BLaER1 (cell line): Measurements from ENCODE around the gene CISD1.
A peak's percentile ranks its signal among the peaks of the same experiment; 100 is the strongest.

ENCODE experiments used
- H3K27ac ChIP-seq: shearing (Covaris generic); formaldehyde crosslinking; 2 replicates; pipeline ENCODE4 v1.8.1; 2022
- H3K27me3 ChIP-seq: shearing (Covaris generic); formaldehyde crosslinking; 2 replicates; pipeline ENCODE4 v1.8.1; 2022
- H3K36me3 ChIP-seq: shearing (Covaris generic); formaldehyde crosslinking; 2 replicates; pipeline ENCODE4 v1.8.1; 2022
- H3K4me1 ChIP-seq: shearing (Covaris generic); formaldehyde crosslinking; 2 replicates; pipeline ENCODE4 v1.8.1; 2022
- H3K4me2 ChIP-seq: shearing (Covaris generic); formaldehyde crosslinking; 2 replicates; pipeline ENCODE4 v1.8.1; 2022
- H3K4me3 ChIP-seq: shearing (Covaris generic); formaldehyde crosslinking; 2 replicates; pipeline ENCODE4 v1.8.1; 2022
- H3K9ac ChIP-seq: shearing (Covaris generic); formaldehyde crosslinking; 2 replicates; pipeline ENCODE4 v1.8.1; 2022
- H3K9me3 ChIP-seq: shearing (Covaris generic); formaldehyde crosslinking; 2 replicates; pipeline ENCODE4 v1.8.1; 2022
- H4K20me1 ChIP-seq: shearing (Covaris generic); formaldehyde crosslinking; 2 replicates; pipeline ENCODE4 v1.8.1; 2022
- Cebpa-rat ChIP-seq: shearing (Covaris generic); IDR thresholded peaks from 2 replicates; pipeline ENCODE4 v1.8.1; 2022

The CISD1 gene

DNA sequence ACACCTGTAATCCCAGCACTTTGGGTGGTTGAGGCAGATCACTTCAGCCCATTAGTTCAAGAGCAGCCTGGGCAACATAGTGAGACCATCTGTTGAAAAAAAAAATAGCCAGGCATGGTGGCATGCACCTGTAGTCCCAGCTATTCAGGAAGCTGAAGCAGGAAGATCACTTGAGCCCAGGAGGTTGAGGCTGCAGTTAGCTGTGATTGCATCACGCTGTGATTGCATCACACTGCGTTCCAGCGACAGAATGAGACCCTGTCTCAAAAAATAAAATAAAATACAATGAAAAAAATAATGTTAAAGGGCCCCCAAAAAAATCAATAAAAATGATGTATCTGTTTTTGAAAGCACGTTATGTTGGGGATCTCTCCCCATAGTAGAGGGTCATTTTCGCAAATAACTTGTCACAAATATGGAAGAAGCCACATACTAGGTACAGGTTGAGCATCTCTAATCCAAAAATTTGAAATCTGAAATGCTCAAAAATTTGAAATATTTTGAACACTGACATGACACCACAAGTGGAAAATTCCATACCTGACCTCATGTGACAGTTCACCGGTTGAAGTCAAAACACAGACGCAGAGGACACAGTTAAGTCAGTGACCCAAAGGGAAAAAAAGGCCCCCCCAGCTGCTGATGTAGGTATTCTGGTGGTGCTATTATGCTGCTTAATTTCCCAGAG lies 9.5 kb downstream of the CISD1 start:
- Histone ChIP-seq H3K27me3 (no peaks in the 10 kb centered on the region), H3K4me3 (no peak overlapping the region), H3K4me1 (peaks cover 28% of the 10 kb centered on the region), H3K9ac (no peak overlapping the region), H3K36me3 (peaks cover 39% of the 10 kb centered on the region), H4K20me1 (peaks cover 18% of the 10 kb centered on the region; the same call in 1 of the 2 replicates), H3K4me2 (no peak overlapping the region), H3K9me3 (no peaks in the 10 kb centered on the region), H3K27ac (no peak overlapping the region)
- 0 out of 2 replicates have a peak, but pooled peaks have one; percentile 51 for TF ChIP-seq Cebpa-rat

GRCh38 chr10:58278962-58279307 lies 10.0 kb downstream of the CISD1 start:
- no peaks in the 10 kb centered on the region for H3K27me3 ChIP-seq
- peaks cover 40% of the 10 kb centered on the region for H3K36me3 ChIP-seq
- no peak overlapping the region for H3K4me3 ChIP-seq
- H3K9me3 ChIP-seq, result no peaks in the 10 kb centered on the region
- TF ChIP-seq Cebpa-rat, result no peak
- H3K9ac ChIP-seq, result no peak overlapping the region
- H3K4me2 ChIP-seq, result no peak overlapping the region
- H3K4me1 ChIP-seq, result peaks cover 28% of the 10 kb centered on the region
- H4K20me1 ChIP-seq, result peaks cover 18% of the 10 kb centered on the region; the same call in 1 of the 2 replicates
- H3K27ac ChIP-seq, result no peak overlapping the region

DNA sequence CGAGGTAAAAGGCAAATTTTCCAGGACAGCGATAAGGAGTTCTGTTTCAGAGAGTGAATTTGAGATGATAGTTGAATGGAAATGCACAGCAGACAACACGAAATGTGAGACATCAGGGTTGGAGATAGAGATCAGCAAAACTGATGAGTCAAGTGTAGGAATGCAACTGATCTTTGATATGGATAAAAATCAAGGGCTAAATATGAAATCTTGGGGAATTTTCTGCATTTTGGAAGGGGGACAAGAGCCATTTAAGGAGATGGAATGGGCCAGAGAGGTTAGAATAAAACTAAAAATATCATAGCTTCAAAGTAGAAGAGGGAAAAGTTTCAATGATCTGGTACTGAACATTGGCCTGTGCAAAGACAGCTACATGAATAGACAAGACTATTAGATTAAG lies 11.5 kb downstream of the CISD1 start:
- Histone ChIP-seq H3K27me3 (no peaks in the 10 kb centered on the region), H4K20me1 (peaks cover 6% of the 10 kb centered on the region; the same call in 1 of the 2 replicates), H3K4me3 (no peak overlapping the region), H3K9me3 (no peaks in the 10 kb centered on the region), H3K4me1 (peaks cover 28% of the 10 kb centered on the region), H3K27ac (no peak overlapping the region), H3K9ac (no peak overlapping the region), H3K4me2 (no peak overlapping the region), H3K36me3 (peaks cover 43% of the 10 kb centered on the region)
- TF ChIP-seq Cebpa-rat, result no peak

DNA sequence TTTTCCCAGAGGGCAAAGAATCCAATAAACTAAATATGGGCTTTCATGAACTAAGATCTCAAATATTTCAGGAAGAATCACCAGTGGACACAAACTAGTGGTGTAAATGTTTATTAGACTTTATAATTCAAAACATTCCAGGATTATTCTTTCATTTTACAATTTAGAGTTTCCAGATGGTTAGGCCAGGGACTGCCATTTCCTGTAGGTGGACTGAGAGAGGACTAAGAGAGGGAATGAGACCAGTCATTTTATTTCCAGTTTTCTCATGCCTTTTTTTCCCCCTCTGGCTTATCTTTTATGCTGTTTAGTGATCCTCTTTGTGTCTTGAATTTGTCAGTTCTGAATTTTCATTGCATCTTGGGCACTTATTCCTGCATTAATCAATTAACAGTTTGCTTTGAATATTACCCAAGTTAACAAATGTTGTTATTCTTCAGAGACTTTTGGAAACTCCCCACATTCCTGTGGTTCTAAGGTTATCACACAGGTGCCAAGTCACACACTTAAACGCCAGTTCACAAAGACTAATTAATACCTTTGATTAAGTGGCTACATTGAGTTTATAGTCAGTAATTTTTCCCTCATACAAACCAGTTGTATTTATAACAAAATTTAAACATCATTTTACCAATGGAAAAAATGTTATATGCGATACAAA lies 12.3 kb downstream of the CISD1 start:
- no peak for TF ChIP-seq Cebpa-rat
- Histone ChIP-seq H3K4me2 (no peak overlapping the region), H3K9me3 (no peaks in the 10 kb centered on the region), H3K36me3 (peaks cover 43% of the 10 kb centered on the region), H3K9ac (no peak overlapping the region), H3K27me3 (no peaks in the 10 kb centered on the region), H3K4me1 (peaks cover 28% of the 10 kb centered on the region), H4K20me1 (no peaks in the 10 kb centered on the region), H3K27ac (no peak overlapping the region), H3K4me3 (no peak overlapping the region)

DNA sequence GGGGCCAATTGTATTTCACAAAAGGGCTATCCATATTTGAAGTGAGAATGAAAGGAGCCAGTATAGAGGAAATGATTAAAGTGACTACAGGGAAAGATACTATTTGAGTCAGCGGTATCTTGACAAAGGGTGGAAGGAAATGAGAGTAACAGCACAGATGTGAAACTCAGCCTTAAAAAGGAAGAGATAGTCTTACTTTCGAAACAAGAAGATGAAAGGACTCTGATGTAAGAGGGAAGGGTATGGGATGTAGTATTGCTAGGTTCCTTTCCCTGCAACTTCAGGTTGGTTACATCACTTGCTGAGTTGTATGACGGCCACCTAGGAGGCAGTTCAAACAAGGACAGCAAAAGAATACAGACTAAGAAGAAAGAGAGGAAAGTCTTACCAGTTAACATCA lies 13.7 kb downstream of the CISD1 start:
- H3K4me2 ChIP-seq, result peak overlapping the region; percentile 55
- peaks cover 32% of the 10 kb centered on the region for H3K4me1 ChIP-seq
- TF ChIP-seq Cebpa-rat, result no peak
- no peaks in the 10 kb centered on the region for H4K20me1 ChIP-seq
- peaks cover 33% of the 10 kb centered on the region for H3K36me3 ChIP-seq
- H3K27ac ChIP-seq, result 0 out of 2 replicates have a peak overlapping the region, but pooled peaks have one; percentile 11
- H3K9me3 ChIP-seq, result no peaks in the 10 kb centered on the region
- H3K9ac ChIP-seq, result no peak overlapping the region
- H3K4me3 ChIP-seq, result no peak overlapping the region
- no peaks in the 10 kb centered on the region for H3K27me3 ChIP-seq

GRCh38 chr10:58291538-58292174 lies 22.7 kb downstream of the CISD1 start:
- Histone ChIP-seq H3K4me3 (no peak overlapping the region), H3K36me3 (no peaks in the 10 kb centered on the region), H3K4me1 (peaks cover 17% of the 10 kb centered on the region), H3K27ac (no peak overlapping the region), H3K9ac (no peak overlapping the region), H4K20me1 (no peaks in the 10 kb centered on the region), H3K27me3 (no peaks in the 10 kb centered on the region), H3K4me2 (no peak overlapping the region), H3K9me3 (no peaks in the 10 kb centered on the region)
- TF ChIP-seq Cebpa-rat, result no peak

- no peak overlapping the region for H3K9ac ChIP-seq
- no peaks in the 10 kb centered on the region for H4K20me1 ChIP-seq
- no peaks in the 10 kb centered on the region for H3K4me1 ChIP-seq
- no peak overlapping the region for H3K4me2 ChIP-seq
- TF ChIP-seq Cebpa-rat, result no peak
- H3K27ac ChIP-seq, result no peak overlapping the region
- H3K36me3 ChIP-seq, result no peaks in the 10 kb centered on the region
- no peak overlapping the region for H3K4me3 ChIP-seq
- no peaks in the 10 kb centered on the region for H3K27me3 ChIP-seq
- no peaks in the 10 kb centered on the region for H3K9me3 ChIP-seq
Measured at GRCh38 chr10:58293989-58294388, 25.0 kb downstream of the CISD1 start.

DNA sequence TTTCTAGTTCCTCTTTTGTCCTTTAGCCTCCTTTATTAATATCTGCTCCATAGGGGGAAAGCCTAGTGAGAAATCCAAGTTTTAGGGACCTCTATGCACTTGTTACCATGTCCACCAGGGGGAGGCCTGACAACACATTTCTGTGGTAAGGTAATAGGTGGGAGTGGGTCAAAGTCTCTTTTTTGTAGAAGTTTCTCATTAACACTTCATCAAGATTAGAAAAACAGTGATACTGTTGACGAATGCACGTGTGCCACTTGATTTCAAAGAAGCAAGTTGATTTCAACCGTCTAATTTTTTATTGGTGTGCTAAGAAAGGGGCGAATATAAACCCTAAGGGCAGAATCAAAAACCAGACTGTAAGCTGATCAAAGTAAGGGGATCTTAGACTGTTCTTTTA lies 30.6 kb downstream of the CISD1 start:
- Histone ChIP-seq H3K9me3 (no peaks in the 10 kb centered on the region), H3K27ac (no peak overlapping the region), H3K27me3 (no peaks in the 10 kb centered on the region), H3K36me3 (no peaks in the 10 kb centered on the region), H4K20me1 (no peaks in the 10 kb centered on the region), H3K4me2 (no peak overlapping the region), H3K4me1 (no peaks in the 10 kb centered on the region), H3K4me3 (no peak overlapping the region), H3K9ac (no peak overlapping the region)
- TF ChIP-seq Cebpa-rat, result no peak

- Histone ChIP-seq H3K4me3 (no peak overlapping the region), H3K4me1 (no peaks in the 10 kb centered on the region), H3K27ac (no peak overlapping the region), H3K36me3 (no peaks in the 10 kb centered on the region), H3K4me2 (no peak overlapping the region), H3K9me3 (no peaks in the 10 kb centered on the region), H3K9ac (no peak overlapping the region), H4K20me1 (no peaks in the 10 kb centered on the region), H3K27me3 (no peaks in the 10 kb centered on the region)
- TF ChIP-seq Cebpa-rat, result no peak
Measured at GRCh38 chr10:58300676-58301075, 31.7 kb downstream of the CISD1 start.

DNA sequence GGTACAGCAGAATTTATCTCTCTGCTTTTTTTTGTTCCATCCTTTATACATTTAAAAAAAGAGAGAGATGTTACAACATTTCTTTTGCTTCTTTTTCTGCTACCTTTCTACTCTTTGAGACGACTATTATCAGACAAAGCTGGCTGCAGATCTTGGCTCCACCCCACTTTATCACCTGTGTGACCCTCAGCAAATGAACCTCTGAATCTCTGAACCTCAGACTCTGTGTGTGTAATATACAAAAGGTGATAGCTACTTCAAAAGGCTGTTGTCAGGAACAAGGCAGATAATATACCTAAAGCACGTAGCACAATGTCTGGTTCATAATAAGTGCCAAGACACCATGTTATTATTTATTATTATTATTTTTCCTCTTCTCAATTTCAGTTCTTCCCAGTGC lies 33.3 kb downstream of the CISD1 start:
- Histone ChIP-seq H3K4me2 (no peak overlapping the region), H3K36me3 (no peaks in the 10 kb centered on the region), H3K27me3 (no peaks in the 10 kb centered on the region), H3K9me3 (no peaks in the 10 kb centered on the region), H3K9ac (no peak overlapping the region), H4K20me1 (no peaks in the 10 kb centered on the region), H3K4me1 (no peaks in the 10 kb centered on the region), H3K4me3 (no peak overlapping the region), H3K27ac (no peak overlapping the region)
- no peak for TF ChIP-seq Cebpa-rat
